LNCAP (cell line): ENCODE results near the gene ZC3H18.

Experiments used
- CTCF ChIP-seq: fragments of 450-650 bp; IDR thresholded peaks from 2 replicates; pipeline ENCODE4 v1.5.1; 2017; ENCODE audit warnings: mild to moderate bottlenecking

ZC3H18 gene

GRCh38 chr16:88569985-88570690 lies at the start of gene ZC3H18:
Gene ZC3H18, plus strand, starts transcription at chr16:88570403. Its CDS starts 6,721 bp downstream, at chr16:88577124.
- TF ChIP-seq CTCF = no peak

GRCh38 chr16:88521674-88522073 lies 48.5 kb upstream of the ZC3H18 start:
- TF ChIP-seq CTCF = no peak

GRCh38 chr16:88522276-88522949 lies 47.8 kb upstream of the ZC3H18 start:
- no peak for TF ChIP-seq CTCF

- TF ChIP-seq CTCF = no peak
Observed at GRCh38 chr16:88523309-88524161, 46.7 kb upstream of the ZC3H18 start.

- no peak for TF ChIP-seq CTCF
Observed at GRCh38 chr16:88524274-88524972, 45.8 kb upstream of the ZC3H18 start.

GRCh38 chr16:88524973-88525662 lies 45.1 kb upstream of the ZC3H18 start:
- TF ChIP-seq CTCF = no peak

- TF ChIP-seq CTCF = no peak
Observed at GRCh38 chr16:88525663-88525990, 44.6 kb upstream of the ZC3H18 start.
